GM13977 (cell line): Measurements from ENCODE around the gene OAS3.

Source experiments
- DNase-seq: peaks from one replicate; pipeline ENCODE4 v3.0.0; 2012; ENCODE audit warnings: low spot score
- CTCF ChIP-seq: IDR thresholded peaks from 2 replicates; pipeline ENCODE4 v1.5.1; 2012; ENCODE audit warnings: mild to moderate bottlenecking, control low read depth; ENCODE audit not compliant: insufficient read depth; ENCODE audit errors: extremely low read depth, missing control alignments
- in situ Hi-C: fragments of 300-500 bp; cut with MboI; formaldehyde crosslinking; loops from one replicate; pipeline ENCODE4 v1.12.0; 2022; ENCODE audit warnings: low sequenced_read_pairs, low pct_unique_long_range_greater_than_20kb, mixed read lengths, inconsistent platforms; ENCODE audit not compliant: unreplicated experiment

Gene OAS3

GRCh38 chr12:112973011-112973735, 34.9 kb downstream of the OAS3 start:
- in situ Hi-C loops, result no loop called here
- no peak for TF ChIP-seq CTCF
- DNase-seq, result no peak

- TF ChIP-seq CTCF, result no peak
- DNase-seq, result no peak
- in situ Hi-C loops, result no loop called here
Observed at GRCh38 chr12:112973818-112974231, 35.6 kb downstream of the OAS3 start.

GRCh38 chr12:112974904-112975303, 36.6 kb downstream of the OAS3 start:
- in situ Hi-C loops, result no loop called here
- DNase-seq, result no peak
- no peak for TF ChIP-seq CTCF

DNA sequence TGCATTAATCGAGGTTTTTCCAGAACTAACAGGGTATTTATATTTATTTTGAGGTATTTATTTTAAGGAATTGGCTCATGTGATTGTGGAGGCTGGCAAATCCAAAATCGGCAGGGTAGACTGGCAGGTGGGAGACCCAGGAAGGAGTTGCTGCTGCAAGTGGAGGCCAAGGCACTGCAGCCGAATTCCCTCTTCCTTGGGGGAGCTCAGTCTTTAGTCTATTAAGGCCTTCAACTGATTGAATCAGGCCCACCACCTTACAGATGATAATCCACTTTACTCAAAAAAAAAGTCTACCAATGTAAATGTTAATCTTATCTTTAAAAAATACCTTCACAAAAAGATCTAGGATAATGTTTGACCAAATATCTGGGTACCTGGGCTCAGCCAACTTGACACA, 38.9 kb downstream of the OAS3 start:
- in situ Hi-C loops, result no loop called here
- TF ChIP-seq CTCF, result no peak
- no peak for DNase-seq

GRCh38 chr12:112977641-112978040, 39.4 kb downstream of the OAS3 start:
- in situ Hi-C loops, result no loop called here
- no peak for TF ChIP-seq CTCF
- peak; percentile 10 for DNase-seq

GRCh38 chr12:112978163-112979040, 40.1 kb downstream of the OAS3 start, which contains the start of gene OAS2:
TSS of gene OAS2 (plus strand) at chr12:112978519. CDS start at chr12:112978609, 90 bp downstream.
- no peak for TF ChIP-seq CTCF
- DNase-seq, result peak; percentile 84
- in situ Hi-C loops, result no loop called here
